Central memory CD8-positive, alpha-beta T cell (primary cell): ENCODE measurements around the gene TIMM13.
"Not testable (repeated sequence)": the region's sequence is repeated elsewhere in the genome, so short reads cannot be mapped to it uniquely, and the experiment has no call there.

ENCODE experiments used
- ATAC-seq: fragments of 150-1000 bp; cut with Tn5 transposase; replicated peaks from 2 replicates; pipeline ENCODE4 v1.10.0; 2022; ENCODE audit warnings: mild to moderate bottlenecking, moderate FRiP score, moderate number of reproducible peaks; ENCODE audit not compliant: poor library complexity, severe bottlenecking; ENCODE audit errors: extremely low read depth
- DNase-seq, 2 donors: peaks; one replicate each; pipeline ENCODE4 v3.0.0; 2021; ENCODE audit warnings: low spot score in 2 of 2
- H3K27ac Mint-ChIP-seq: one replicate; pipeline ENCODE4 v1.8.0; 2022; ENCODE audit warnings: low read depth, mild to moderate bottlenecking, moderate library complexity, mixed read lengths
- H3K27me3 Mint-ChIP-seq: one replicate; pipeline ENCODE4 v1.8.0; 2022; ENCODE audit warnings: mixed read lengths
- H3K36me3 Mint-ChIP-seq: one replicate; pipeline ENCODE4 v1.8.0; 2022; ENCODE audit warnings: mild to moderate bottlenecking, moderate library complexity, mixed read lengths; ENCODE audit not compliant: insufficient read depth
- H3K4me1 Mint-ChIP-seq: one replicate; pipeline ENCODE4 v1.8.0; 2022; ENCODE audit warnings: mixed read lengths
- H3K4me3 Mint-ChIP-seq: one replicate; pipeline ENCODE4 v1.8.0; 2022; ENCODE audit warnings: mild to moderate bottlenecking, moderate library complexity, mixed read lengths
- H3K9me3 Mint-ChIP-seq: one replicate; pipeline ENCODE4 v1.8.0; 2022; ENCODE audit warnings: mixed read lengths

TIMM13 gene

DNA sequence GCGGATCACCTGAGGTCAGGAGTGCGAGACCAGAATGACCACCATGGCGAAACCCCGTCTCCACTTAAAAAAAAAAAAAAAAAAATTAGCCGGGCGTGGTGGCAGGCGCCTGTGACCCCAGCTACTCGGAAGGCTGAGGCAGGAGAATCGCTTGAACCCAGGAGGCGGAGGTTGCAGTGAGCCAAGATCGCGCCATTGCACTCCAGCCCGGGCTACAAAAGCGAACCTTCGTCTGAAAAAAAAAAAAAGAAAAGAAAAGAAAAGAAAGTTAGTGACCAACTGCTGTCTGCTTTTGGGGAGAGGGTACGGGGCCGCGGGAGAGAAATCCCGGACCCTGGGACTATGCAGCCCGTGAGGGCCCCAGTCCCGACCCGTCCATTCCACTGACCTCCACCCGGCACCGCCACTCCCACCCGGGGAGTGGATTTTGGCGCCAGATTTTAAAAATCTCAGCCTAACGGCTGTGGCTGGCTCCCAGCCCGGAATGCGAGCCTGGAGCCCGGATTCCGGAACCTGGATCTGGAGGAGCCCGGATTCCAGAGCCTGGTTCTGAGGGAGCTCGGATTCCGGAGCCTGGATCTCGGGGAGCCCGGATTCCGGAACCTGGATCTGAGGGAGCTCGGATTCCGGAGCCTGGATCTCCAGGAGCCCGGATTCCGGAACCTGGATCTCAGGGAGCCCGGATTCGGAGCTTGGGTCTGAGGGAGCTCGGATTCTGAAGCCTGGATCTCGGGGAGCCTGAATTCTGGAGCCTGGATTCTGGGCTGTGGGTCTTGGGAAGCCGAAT, 35.4 kb upstream of the TIMM13 start:
- Mint-ChIP-seq H3K4me1 (peaks cover 5% of the 10 kb centered on the region), H3K27ac (no peak overlapping the region), H3K27me3 (no peaks in the 10 kb centered on the region), H3K36me3 (no peaks in the 10 kb centered on the region), H3K4me3 (no peak overlapping the region), H3K9me3 (no peaks in the 10 kb centered on the region)
- no peak for DNase-seq
- no peak for ATAC-seq

GRCh38 chr19:2461751-2462634, 34.6 kb upstream of the TIMM13 start:
- peaks cover 11% of the 10 kb centered on the region for H3K4me1 Mint-ChIP-seq
- no peaks in the 10 kb centered on the region for H3K9me3 Mint-ChIP-seq
- H3K36me3 Mint-ChIP-seq, result no peaks in the 10 kb centered on the region
- H3K27me3 Mint-ChIP-seq, result no peaks in the 10 kb centered on the region
- peak overlapping the region; percentile 51 for H3K27ac Mint-ChIP-seq
- DNase-seq (no peak), ATAC-seq (no peak)
- H3K4me3 Mint-ChIP-seq, result peak overlapping the region; percentile 71

GRCh38 chr19:2460245-2460644, 32.9 kb upstream of the TIMM13 start:
- H3K9me3 Mint-ChIP-seq, result no peaks in the 10 kb centered on the region
- ATAC-seq, result no peak
- no peak overlapping the region for H3K27ac Mint-ChIP-seq
- no peaks in the 10 kb centered on the region for H3K36me3 Mint-ChIP-seq
- DNase-seq, result no peak
- H3K4me1 Mint-ChIP-seq, result peaks cover 16% of the 10 kb centered on the region
- no peaks in the 10 kb centered on the region for H3K27me3 Mint-ChIP-seq
- H3K4me3 Mint-ChIP-seq, result no peak overlapping the region

DNA sequence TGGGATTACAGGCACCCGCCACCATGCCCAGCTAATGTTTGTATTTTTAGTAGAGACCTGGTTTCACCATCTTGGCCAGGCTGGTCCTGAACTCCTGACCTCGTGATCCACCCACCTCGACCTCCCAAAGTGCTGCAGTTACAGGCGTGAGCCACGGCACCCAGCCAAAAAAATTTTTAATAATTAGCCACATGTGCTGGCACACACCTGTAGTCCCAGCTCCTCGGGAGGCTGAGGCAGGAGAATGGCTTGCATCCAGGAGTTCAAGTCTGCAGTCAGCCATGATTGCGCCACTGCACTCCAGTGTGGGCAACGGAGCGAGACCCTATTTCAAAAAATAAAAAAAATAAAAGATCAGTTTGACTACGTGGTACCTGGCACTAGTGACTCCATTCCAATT, 31.4 kb upstream of the TIMM13 start:
- H3K36me3 Mint-ChIP-seq, H3K27ac Mint-ChIP-seq, H3K27me3 Mint-ChIP-seq, H3K9me3 Mint-ChIP-seq, H3K4me3 Mint-ChIP-seq, ATAC-seq, DNase-seq: not testable (repeated sequence)
- peaks cover 27% of the 10 kb centered on the region for H3K4me1 Mint-ChIP-seq

- Mint-ChIP-seq H3K4me1 (peaks cover 27% of the 10 kb centered on the region), H3K27ac (no peak overlapping the region), H3K36me3 (no peaks in the 10 kb centered on the region), H3K27me3 (no peaks in the 10 kb centered on the region), H3K4me3 (no peak overlapping the region), H3K9me3 (no peaks in the 10 kb centered on the region)
- no peak for DNase-seq
- no peak for ATAC-seq
Measured at GRCh38 chr19:2458054-2458453, 30.7 kb upstream of the TIMM13 start.

DNA sequence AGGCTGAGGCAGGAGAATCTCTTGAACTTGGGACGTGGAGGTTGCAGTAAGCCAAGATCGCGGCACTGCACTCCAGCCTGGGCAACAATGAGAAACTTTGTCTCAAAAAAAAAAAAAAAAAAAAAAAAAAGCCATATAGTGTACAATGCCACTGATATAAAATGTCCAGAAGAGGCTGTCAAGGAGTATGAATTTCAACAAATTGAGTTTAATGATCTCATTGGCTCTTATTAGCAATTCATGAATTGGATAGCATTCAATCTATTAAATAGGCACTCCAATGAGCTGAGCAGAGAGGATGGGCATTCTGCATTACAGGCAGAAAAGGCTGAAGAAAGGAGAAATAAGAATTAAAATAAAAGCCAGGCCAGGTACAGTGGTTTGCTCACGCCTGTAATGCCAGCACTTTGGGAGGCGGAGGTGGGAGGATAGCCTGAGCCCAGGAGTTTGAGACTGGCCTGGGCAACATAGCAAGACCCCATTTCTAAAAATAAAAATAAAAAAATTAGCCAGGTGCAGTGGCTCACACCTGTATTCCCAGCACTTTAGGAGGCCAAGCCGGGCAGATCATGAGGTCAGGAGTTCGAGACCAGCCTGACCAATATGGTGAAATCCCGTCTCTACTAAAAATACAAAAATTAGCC, 30.1 kb upstream of the TIMM13 start:
- Mint-ChIP-seq H3K27me3 (no peaks in the 10 kb centered on the region), H3K9me3 (no peaks in the 10 kb centered on the region), H3K27ac (peak overlapping the region; percentile 85), H3K4me3 (peak overlapping the region; percentile 77), H3K36me3 (no peaks in the 10 kb centered on the region), H3K4me1 (peaks cover 27% of the 10 kb centered on the region)
- ATAC-seq, result no peak
- DNase-seq, result no peak

DNA sequence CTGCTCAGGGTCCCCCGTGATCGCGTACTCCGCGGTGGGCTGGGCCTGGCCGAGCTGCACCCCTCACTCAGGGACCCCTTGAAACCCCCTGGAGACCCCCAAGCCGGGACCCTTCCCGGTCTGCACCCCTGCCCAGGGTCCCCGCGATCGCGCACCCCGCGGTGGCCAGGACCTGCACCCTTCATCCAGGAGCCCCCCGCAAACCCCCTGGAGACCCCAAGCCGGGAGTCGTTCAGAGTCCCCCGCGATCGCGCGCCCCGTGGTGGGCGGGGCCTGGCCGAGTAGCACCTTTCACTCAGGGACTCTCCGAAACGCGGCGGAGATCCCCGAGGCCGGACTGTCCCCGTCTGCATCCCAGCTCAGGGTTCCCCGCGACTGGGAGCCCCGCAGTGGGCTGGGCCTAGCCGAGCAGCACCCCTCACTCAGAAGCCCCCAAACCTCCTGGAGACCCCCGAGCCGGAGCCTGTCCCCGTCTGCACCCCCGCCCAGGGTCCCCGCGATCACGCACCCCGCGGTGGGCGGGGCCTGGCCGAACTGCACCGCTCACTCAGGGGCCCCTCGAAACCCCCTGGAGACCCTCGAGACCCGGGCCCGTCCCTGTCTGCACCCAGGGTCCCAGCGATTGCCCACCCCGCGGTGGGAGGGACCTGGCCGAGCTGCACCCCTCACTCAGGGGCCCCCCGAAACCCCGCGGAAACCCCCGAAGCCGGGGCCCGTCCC, 28.6 kb upstream of the TIMM13 start:
- H3K4me3 Mint-ChIP-seq, result peak overlapping the region; percentile 77
- peak overlapping the region; percentile 85 for H3K27ac Mint-ChIP-seq
- no peaks in the 10 kb centered on the region for H3K9me3 Mint-ChIP-seq
- H3K36me3 Mint-ChIP-seq, result no peaks in the 10 kb centered on the region
- peak; percentile 47 for ATAC-seq
- no peaks in the 10 kb centered on the region for H3K27me3 Mint-ChIP-seq
- DNase-seq, result peak in 1 of 2 donors; percentile 29
- peaks cover 22% of the 10 kb centered on the region for H3K4me1 Mint-ChIP-seq

DNA sequence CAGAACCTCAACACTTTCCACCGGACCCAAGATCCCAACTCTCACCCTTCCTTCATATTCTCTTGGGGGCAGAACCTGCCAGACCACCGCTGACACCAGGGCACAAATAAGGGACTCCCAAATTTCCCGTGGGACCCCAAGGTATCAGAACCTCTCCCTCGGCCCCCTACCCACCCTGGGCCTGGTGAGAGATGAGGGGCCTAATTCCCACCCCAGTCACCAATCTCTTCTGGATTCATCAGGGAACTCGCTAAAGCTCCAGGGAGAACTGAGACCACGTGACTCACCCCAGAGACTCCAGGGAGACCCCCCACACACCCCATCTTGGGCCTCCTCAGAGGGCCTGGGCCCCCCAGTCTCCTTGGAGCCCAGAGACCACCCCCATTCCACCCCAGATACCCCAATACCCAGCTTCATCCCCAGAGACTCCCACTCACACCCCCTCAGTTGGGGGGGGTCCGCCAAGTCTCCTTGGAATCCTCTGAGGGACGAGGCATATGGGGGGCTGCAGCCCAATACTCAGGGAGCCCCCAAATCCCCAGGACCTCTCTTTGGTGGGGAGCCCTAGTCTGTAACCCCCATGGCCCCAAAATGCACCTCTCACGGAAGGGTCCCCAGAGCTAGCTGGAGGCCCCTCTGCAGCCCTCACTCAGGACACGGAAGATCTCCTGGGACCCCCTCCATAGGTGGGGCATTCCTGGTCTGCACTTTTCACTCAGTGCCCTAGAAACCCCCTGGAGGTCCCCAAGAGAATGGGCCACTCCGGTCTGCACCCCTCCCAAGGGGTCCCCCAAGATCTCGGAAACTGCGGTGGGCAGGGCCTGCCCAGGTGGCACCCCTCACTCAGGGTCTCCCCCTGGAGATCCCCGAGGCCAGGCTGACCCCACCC, 27.8 kb upstream of the TIMM13 start:
- Mint-ChIP-seq H3K4me1 (peaks cover 22% of the 10 kb centered on the region), H3K36me3 (no peaks in the 10 kb centered on the region), H3K9me3 (no peaks in the 10 kb centered on the region), H3K4me3 (peak overlapping the region; percentile 77), H3K27ac (peak overlapping the region; percentile 85), H3K27me3 (no peaks in the 10 kb centered on the region)
- ATAC-seq (no peak), DNase-seq (no peak)

DNA sequence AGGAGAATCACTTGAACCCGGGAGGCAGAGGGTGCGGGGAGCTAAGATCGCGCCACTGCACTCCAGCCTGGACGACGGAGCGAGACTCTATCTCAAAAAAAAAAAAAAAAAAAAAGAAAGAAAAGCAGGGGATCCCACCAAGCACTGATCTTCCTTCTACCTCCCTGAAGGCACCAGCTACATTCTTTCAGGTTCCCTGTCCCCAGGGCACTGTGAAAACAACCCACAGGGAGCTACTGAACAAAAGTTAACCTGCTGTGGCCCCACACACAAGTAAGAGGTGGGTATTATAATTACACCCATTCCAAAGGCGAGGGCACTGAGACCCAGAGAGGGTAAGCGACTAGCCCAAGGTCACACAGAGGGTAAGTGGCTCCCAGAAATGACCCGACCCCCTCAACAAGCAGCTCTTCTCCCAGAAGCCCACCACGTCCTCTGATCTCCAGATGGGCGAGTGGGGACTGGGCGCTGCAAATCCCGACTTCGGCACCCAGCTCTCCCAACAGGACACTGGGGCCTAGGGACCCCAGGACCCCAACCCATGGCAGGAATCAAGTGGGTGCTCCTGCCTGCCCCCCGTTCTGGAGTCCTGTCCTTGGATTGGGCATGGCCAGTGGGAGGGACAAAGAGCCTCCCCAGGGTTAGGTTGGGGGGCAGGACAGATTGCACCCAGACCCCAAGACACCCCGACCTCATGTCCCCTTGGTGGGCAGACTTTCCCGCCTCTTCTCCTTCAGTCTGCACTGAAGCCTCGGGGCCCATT, 27.0 kb upstream of the TIMM13 start:
- DNase-seq (no peak), ATAC-seq (no peak)
- H3K4me3 Mint-ChIP-seq, result peak overlapping the region; percentile 77
- H3K4me1 Mint-ChIP-seq, result peaks cover 22% of the 10 kb centered on the region
- peak overlapping the region; percentile 85 for H3K27ac Mint-ChIP-seq
- H3K27me3 Mint-ChIP-seq, result no peaks in the 10 kb centered on the region
- no peaks in the 10 kb centered on the region for H3K9me3 Mint-ChIP-seq
- H3K36me3 Mint-ChIP-seq, result no peaks in the 10 kb centered on the region

DNA sequence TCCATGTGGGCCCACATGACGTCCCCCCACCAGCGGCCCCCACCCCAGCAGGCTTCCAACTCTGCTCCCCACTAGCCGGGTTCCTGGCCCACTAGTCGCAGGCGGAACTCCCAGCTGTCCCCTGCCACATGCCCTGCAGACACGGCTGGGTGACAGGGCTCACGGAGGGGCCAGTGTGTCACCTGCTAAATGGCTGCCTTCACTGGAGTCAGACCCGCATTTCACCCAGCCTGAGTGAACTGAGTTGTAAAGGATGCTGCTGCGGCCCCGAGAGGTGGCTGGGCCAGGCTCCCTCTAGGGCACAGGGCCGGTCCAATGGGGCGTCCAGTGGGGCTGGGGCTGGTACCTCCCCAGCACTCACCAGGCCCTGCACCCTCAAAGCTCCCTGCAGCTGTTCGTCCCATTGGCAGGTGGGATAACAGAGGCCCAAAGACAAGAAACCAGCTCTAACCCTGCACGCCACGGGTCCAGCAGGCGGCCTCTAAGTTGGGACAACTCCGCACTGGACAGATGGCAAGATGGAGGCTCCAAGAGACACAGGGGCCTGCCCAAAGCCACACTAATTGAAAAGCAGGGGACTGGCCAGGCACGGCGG, 26.1 kb upstream of the TIMM13 start:
- H3K27me3 Mint-ChIP-seq, result no peaks in the 10 kb centered on the region
- DNase-seq (no peak), ATAC-seq (no peak)
- H3K9me3 Mint-ChIP-seq, result no peaks in the 10 kb centered on the region
- peaks cover 22% of the 10 kb centered on the region for H3K4me1 Mint-ChIP-seq
- no peak overlapping the region for H3K27ac Mint-ChIP-seq
- no peaks in the 10 kb centered on the region for H3K36me3 Mint-ChIP-seq
- H3K4me3 Mint-ChIP-seq, result no peak overlapping the region

- Mint-ChIP-seq H3K36me3 (peaks cover 1% of the 10 kb centered on the region), H3K27ac (no peak overlapping the region)
- ATAC-seq, result no peak
Measured at GRCh38 chr19:2451741-2452140, 24.4 kb upstream of the TIMM13 start.

More at GRCh38 chr19:2451741-2452140, 24.4 kb upstream of the TIMM13 start:
- Mint-ChIP-seq H3K4me3 (no peak overlapping the region), H3K4me1 (peaks cover 13% of the 10 kb centered on the region), H3K9me3 (no peaks in the 10 kb centered on the region), H3K27me3 (no peaks in the 10 kb centered on the region)
- DNase-seq, result no peak
